NCI-H1417 (cell line): Measurements from ENCODE around the gene APOL1.

Experiments used
- DNase-seq, 3 experiments: peaks; one replicate each; lab custom pipeline; 2025; lab: John Stamatoyannopoulos, UW

The APOL1 gene

GRCh38 chr22:36291831-36292740 lies 39.2 kb downstream of the APOL1 start:
- DNase-seq: no peak

- DNase-seq: no peak
Measured at GRCh38 chr22:36292823-36293530, 40.0 kb downstream of the APOL1 start.

GRCh38 chr22:36293606-36294292 lies 40.8 kb downstream of the APOL1 start:
- no peak for DNase-seq

GRCh38 chr22:36294293-36294620 lies 41.3 kb downstream of the APOL1 start:
- no peak for DNase-seq

GRCh38 chr22:36294801-36295200 lies 41.9 kb downstream of the APOL1 start:
- DNase-seq: no peak

- no peak for DNase-seq
Measured at GRCh38 chr22:36295247-36295646, 42.3 kb downstream of the APOL1 start.

GRCh38 chr22:36296690-36297089 lies 43.8 kb downstream of the APOL1 start:
- DNase-seq: no peak

GRCh38 chr22:36297568-36297967 lies 44.6 kb downstream of the APOL1 start:
- DNase-seq: no peak

- no peak for DNase-seq
Measured at GRCh38 chr22:36298118-36298517, 45.2 kb downstream of the APOL1 start.

GRCh38 chr22:36298601-36299000 lies 45.7 kb downstream of the APOL1 start:
- no peak for DNase-seq

- no peak for DNase-seq
Measured at GRCh38 chr22:36299295-36299694, 46.4 kb downstream of the APOL1 start.

GRCh38 chr22:36299911-36300310 lies 47.0 kb downstream of the APOL1 start:
- no peak for DNase-seq

GRCh38 chr22:36300396-36301212 lies 47.7 kb downstream of the APOL1 start:
- no peak for DNase-seq

- peak; percentile 47 to 68 (median 57) for DNase-seq
Measured at GRCh38 chr22:36301384-36301828, 48.5 kb downstream of the APOL1 start.

- no peak for DNase-seq
Measured at GRCh38 chr22:36301851-36302250, 48.9 kb downstream of the APOL1 start.

GRCh38 chr22:36302439-36303114 lies 49.6 kb downstream of the APOL1 start:
- DNase-seq: no peak

GRCh38 chr22:36303115-36303467 lies 50.2 kb downstream of the APOL1 start:
- no peak for DNase-seq

GRCh38 chr22:36303874-36304273 lies 50.9 kb downstream of the APOL1 start:
- no peak for DNase-seq

GRCh38 chr22:36304429-36304828 lies 51.5 kb downstream of the APOL1 start:
- DNase-seq: no peak

- DNase-seq: no peak
Measured at GRCh38 chr22:36305813-36306212, 52.9 kb downstream of the APOL1 start.

GRCh38 chr22:36306227-36306626 lies 53.3 kb downstream of the APOL1 start:
- no peak for DNase-seq
